ENCODE data around the gene AOX1.
A peak's percentile ranks its signal among the peaks of the same experiment; 100 is the strongest.
"Not testable (repeated sequence)": the region's sequence is repeated elsewhere in the genome, so short reads cannot be mapped to it uniquely, and the experiment has no call there.

AOX1 gene

GRCh38 chr2:200631287-200631686, 45.5 kb downstream of the AOX1 start:
- no peak for DNase-seq

- no peak for DNase-seq
These were observed 48.6 kb downstream of the AOX1 start for GRCh38 chr2:200634231-200634964.

- DNase-seq = peak; percentile 96
These were observed 49.4 kb downstream of the AOX1 start for GRCh38 chr2:200635251-200635650.

- no peak for DNase-seq
These were observed 52.1 kb downstream of the AOX1 start for GRCh38 chr2:200637901-200638300.

GRCh38 chr2:200640176-200640575, 54.4 kb downstream of the AOX1 start:
- no peak for DNase-seq

GRCh38 chr2:200640901-200641300, 55.1 kb downstream of the AOX1 start:
- no peak for DNase-seq

GRCh38 chr2:200648518-200649281, 62.9 kb downstream of the AOX1 start:
- not testable (repeated sequence) for DNase-seq

- no peak for DNase-seq
These were observed 63.9 kb downstream of the AOX1 start for GRCh38 chr2:200649724-200650123.

- no peak for DNase-seq
These were observed 64.4 kb downstream of the AOX1 start for GRCh38 chr2:200650195-200650594.

- DNase-seq = no peak
These were observed 66.3 kb downstream of the AOX1 start for GRCh38 chr2:200652158-200652557.

- no peak for DNase-seq
These were observed 67.2 kb downstream of the AOX1 start for GRCh38 chr2:200653021-200653420.

GRCh38 chr2:200654823-200655222, 69.0 kb downstream of the AOX1 start:
- no peak for DNase-seq

GRCh38 chr2:200655918-200656580, 70.2 kb downstream of the AOX1 start:
- DNase-seq = no peak

- no peak for DNase-seq
These were observed 72.6 kb downstream of the AOX1 start for GRCh38 chr2:200658278-200658864.

- no peak for DNase-seq
These were observed 73.6 kb downstream of the AOX1 start for GRCh38 chr2:200659410-200659809.

- DNase-seq = no peak
These were observed 75.7 kb downstream of the AOX1 start for GRCh38 chr2:200661477-200661876.

GRCh38 chr2:200662727-200663126, 76.9 kb downstream of the AOX1 start:
- DNase-seq = no peak

- DNase-seq = no peak
These were observed 79.1 kb downstream of the AOX1 start for GRCh38 chr2:200664770-200665494.

GRCh38 chr2:200665626-200666453, 80.0 kb downstream of the AOX1 start:
- DNase-seq = no peak

GRCh38 chr2:200667413-200667812, 81.6 kb downstream of the AOX1 start:
- peak; percentile 60 for DNase-seq

GRCh38 chr2:200668478-200668877, 82.7 kb downstream of the AOX1 start:
- peak; percentile 30 for DNase-seq

GRCh38 chr2:200669308-200669707, 83.5 kb downstream of the AOX1 start:
- no peak for DNase-seq
